NCI-H146 treated with DMSO at 0.1 percent for 48 hours (cell line): ENCODE data around the gene RBFOX2.
"Not testable (repeated sequence)": the region's sequence is repeated elsewhere in the genome, so short reads cannot be mapped to it uniquely, and the experiment has no call there.

ENCODE experiments used
- DNase-seq: peaks from one replicate; lab custom pipeline; 2025; ENCODE audit not compliant: unreplicated experiment; lab: John Stamatoyannopoulos, UW

RBFOX2 gene

GRCh38 chr22:35717572-35717971 lies 311.1 kb downstream of the RBFOX2 start, which contains the start of gene APOL5:
Gene APOL5 (plus strand): TSS chr22:35717872. CDS start chr22:35717872, 0 bp downstream.
- no peak for DNase-seq

- no peak for DNase-seq
Observed at GRCh38 chr22:35712672-35713071, 316.0 kb downstream of the RBFOX2 start.

- DNase-seq: no peak
Observed at GRCh38 chr22:35711336-35711735, 317.3 kb downstream of the RBFOX2 start.

- DNase-seq: no peak
Observed at GRCh38 chr22:35708917-35709316, 319.7 kb downstream of the RBFOX2 start.

GRCh38 chr22:35708453-35708852 lies 320.2 kb downstream of the RBFOX2 start:
- DNase-seq: no peak

GRCh38 chr22:35705141-35705540 lies 323.5 kb downstream of the RBFOX2 start:
- no peak for DNase-seq

- no peak for DNase-seq
Observed at GRCh38 chr22:35703861-35704584, 324.6 kb downstream of the RBFOX2 start.

- DNase-seq: not testable (repeated sequence)
Observed at GRCh38 chr22:35699852-35700251, 328.8 kb downstream of the RBFOX2 start.

GRCh38 chr22:35697142-35697541 lies 331.5 kb downstream of the RBFOX2 start:
- DNase-seq: no peak

- DNase-seq: no peak
Observed at GRCh38 chr22:35695202-35695601, 333.4 kb downstream of the RBFOX2 start.

- DNase-seq: no peak
Observed at GRCh38 chr22:35690001-35690400, 338.6 kb downstream of the RBFOX2 start.

GRCh38 chr22:35688913-35689675 lies 339.5 kb downstream of the RBFOX2 start:
- DNase-seq: no peak
